Activated naive CD8-positive, alpha-beta T cell treated with anti-CD3 and anti-CD28 coated beads, Interleukin-2, amount 10 ng/mL, durations not matched to agents 7 days and 5 days (primary cell): Measurements from ENCODE around the gene ROBO1. TPM values are rescaled to one million over a fixed set of nuclear protein-coding genes. Genes with fewer than 3 reads are reported as not detected.

Experiments
- ATAC-seq: fragments of 150-1000 bp; cut with Tn5 transposase; one replicate; pipeline ENCODE4 v1.10.0; 2021; ENCODE audit warnings: low read depth, moderate library complexity
- POLR2A ChIA-PET: fragments of 350-600 bp; sonication (Branson Sonifier 250); formaldehyde crosslinking; loops from one replicate; lab custom pipeline; 2021; ENCODE audit warnings: antibody characterized with exemption; lab: Charles Lee
- DNase-seq: peaks from one replicate; pipeline ENCODE4 v3.0.0; 2021
- H3K27ac Mint-ChIP-seq: one replicate; pipeline ENCODE4 v1.8.0; 2022; ENCODE audit warnings: mild to moderate bottlenecking, mixed read lengths
- H3K27me3 Mint-ChIP-seq: one replicate; pipeline ENCODE4 v1.8.0; 2022; ENCODE audit warnings: mild to moderate bottlenecking, moderate library complexity, mixed read lengths
- H3K36me3 Mint-ChIP-seq: one replicate; pipeline ENCODE4 v1.8.0; 2021; ENCODE audit warnings: mild to moderate bottlenecking, mixed read lengths
- H3K4me1 Mint-ChIP-seq: one replicate; pipeline ENCODE4 v1.8.0; 2021; ENCODE audit warnings: mixed read lengths
- H3K4me3 Mint-ChIP-seq: one replicate; pipeline ENCODE4 v1.8.0; 2022; ENCODE audit warnings: mild to moderate bottlenecking, moderate library complexity, mixed read lengths
- H3K9me3 Mint-ChIP-seq: one replicate; pipeline ENCODE4 v1.8.0; 2021; ENCODE audit warnings: mixed read lengths
- total RNA-seq, 2 experiments: library from RNA; stranded (reverse); gene quantifications; one replicate each; pipeline ENCODE4 v1.2.3, GENCODE V29; 2021

The ROBO1 gene
- total RNA-seq, 2 experiments from 2014 or later = 5.3 to 5.4 TPM

- H3K27ac Mint-ChIP-seq = no peak overlapping the region
- H3K4me1 Mint-ChIP-seq = no peaks in the 10 kb centered on the region
- POLR2A ChIA-PET = no interaction called here
- no peak for ATAC-seq
- no peak overlapping the region for H3K4me3 Mint-ChIP-seq
- DNase-seq = no peak
- no peaks in the 10 kb centered on the region for H3K27me3 Mint-ChIP-seq
- H3K36me3 Mint-ChIP-seq = no peaks in the 10 kb centered on the region
- H3K9me3 Mint-ChIP-seq = no peaks in the 10 kb centered on the region
Observed at GRCh38 chr3:78647726-78648125, 1120.1 kb downstream of the ROBO1 start.

- no peak for DNase-seq
- ATAC-seq = no peak
- POLR2A ChIA-PET = no interaction called here
Observed at GRCh38 chr3:78645628-78646310, 1122.0 kb downstream of the ROBO1 start.

GRCh38 chr3:78644847-78645246 is 1123.0 kb downstream of the ROBO1 start:
- ATAC-seq = no peak
- no peaks in the 10 kb centered on the region for H3K36me3 Mint-ChIP-seq
- POLR2A ChIA-PET = no interaction called here
- H3K4me3 Mint-ChIP-seq = no peak overlapping the region
- no peak overlapping the region for H3K27ac Mint-ChIP-seq
- H3K9me3 Mint-ChIP-seq = no peaks in the 10 kb centered on the region
- H3K4me1 Mint-ChIP-seq = no peaks in the 10 kb centered on the region
- no peaks in the 10 kb centered on the region for H3K27me3 Mint-ChIP-seq
- DNase-seq = no peak

More at GRCh38 chr3:78645628-78646310, 1122.0 kb downstream of the ROBO1 start:
- H3K4me1 Mint-ChIP-seq = no peaks in the 10 kb centered on the region
- no peaks in the 10 kb centered on the region for H3K9me3 Mint-ChIP-seq
- H3K36me3 Mint-ChIP-seq = no peaks in the 10 kb centered on the region
- H3K4me3 Mint-ChIP-seq = no peak overlapping the region
- H3K27me3 Mint-ChIP-seq = no peaks in the 10 kb centered on the region
- H3K27ac Mint-ChIP-seq = no peak overlapping the region

- no peaks in the 10 kb centered on the region for H3K27me3 Mint-ChIP-seq
- ATAC-seq (no peak), DNase-seq (no peak)
- H3K9me3 Mint-ChIP-seq = no peaks in the 10 kb centered on the region
- H3K4me3 Mint-ChIP-seq = no peak overlapping the region
- H3K27ac Mint-ChIP-seq = no peak overlapping the region
- POLR2A ChIA-PET = no interaction called here
- no peaks in the 10 kb centered on the region for H3K4me1 Mint-ChIP-seq
- H3K36me3 Mint-ChIP-seq = no peaks in the 10 kb centered on the region
Observed at GRCh38 chr3:78642226-78643035, 1125.4 kb downstream of the ROBO1 start.

GRCh38 chr3:78641703-78642102 is 1126.1 kb downstream of the ROBO1 start:
- H3K27ac Mint-ChIP-seq = no peak overlapping the region
- no peaks in the 10 kb centered on the region for H3K4me1 Mint-ChIP-seq
- POLR2A ChIA-PET = no interaction called here
- H3K9me3 Mint-ChIP-seq = no peaks in the 10 kb centered on the region
- DNase-seq (no peak), ATAC-seq (no peak)
- no peak overlapping the region for H3K4me3 Mint-ChIP-seq
- H3K36me3 Mint-ChIP-seq = no peaks in the 10 kb centered on the region
- no peaks in the 10 kb centered on the region for H3K27me3 Mint-ChIP-seq

GRCh38 chr3:78634316-78634715 is 1133.5 kb downstream of the ROBO1 start:
- H3K9me3 Mint-ChIP-seq = no peaks in the 10 kb centered on the region
- no peaks in the 10 kb centered on the region for H3K36me3 Mint-ChIP-seq
- H3K4me1 Mint-ChIP-seq = no peaks in the 10 kb centered on the region
- H3K27ac Mint-ChIP-seq = no peak overlapping the region
- H3K27me3 Mint-ChIP-seq = no peaks in the 10 kb centered on the region
- DNase-seq (no peak), ATAC-seq (no peak)
- H3K4me3 Mint-ChIP-seq = no peak overlapping the region
- POLR2A ChIA-PET = no interaction called here

GRCh38 chr3:78633626-78634025 is 1134.2 kb downstream of the ROBO1 start:
- POLR2A ChIA-PET = no interaction called here
- no peaks in the 10 kb centered on the region for H3K9me3 Mint-ChIP-seq
- no peaks in the 10 kb centered on the region for H3K4me1 Mint-ChIP-seq
- DNase-seq = no peak
- no peaks in the 10 kb centered on the region for H3K36me3 Mint-ChIP-seq
- no peak overlapping the region for H3K4me3 Mint-ChIP-seq
- no peaks in the 10 kb centered on the region for H3K27me3 Mint-ChIP-seq
- ATAC-seq = no peak
- H3K27ac Mint-ChIP-seq = no peak overlapping the region

GRCh38 chr3:78632925-78633553 is 1134.8 kb downstream of the ROBO1 start:
- Mint-ChIP-seq H3K36me3 (no peaks in the 10 kb centered on the region), H3K27ac (no peak overlapping the region), H3K4me3 (no peak overlapping the region), H3K27me3 (no peaks in the 10 kb centered on the region), H3K9me3 (no peaks in the 10 kb centered on the region), H3K4me1 (no peaks in the 10 kb centered on the region)
- DNase-seq (no peak), ATAC-seq (no peak)
- POLR2A ChIA-PET = no interaction called here

- no peaks in the 10 kb centered on the region for H3K9me3 Mint-ChIP-seq
- H3K27me3 Mint-ChIP-seq = no peaks in the 10 kb centered on the region
- H3K27ac Mint-ChIP-seq = no peak overlapping the region
- POLR2A ChIA-PET = no interaction called here
- ATAC-seq (no peak), DNase-seq (no peak)
- H3K36me3 Mint-ChIP-seq = no peaks in the 10 kb centered on the region
- H3K4me1 Mint-ChIP-seq = no peaks in the 10 kb centered on the region
- H3K4me3 Mint-ChIP-seq = no peak overlapping the region
Observed at GRCh38 chr3:78629544-78629943, 1138.3 kb downstream of the ROBO1 start.

GRCh38 chr3:78621061-78621716 is 1146.6 kb downstream of the ROBO1 start:
- Mint-ChIP-seq H3K4me3 (no peak overlapping the region), H3K27me3 (no peaks in the 10 kb centered on the region), H3K4me1 (no peaks in the 10 kb centered on the region), H3K9me3 (no peaks in the 10 kb centered on the region), H3K27ac (no peak overlapping the region), H3K36me3 (no peaks in the 10 kb centered on the region)
- POLR2A ChIA-PET = no interaction called here
- ATAC-seq (no peak), DNase-seq (no peak)

- H3K4me3 Mint-ChIP-seq = no peak overlapping the region
- no peaks in the 10 kb centered on the region for H3K27me3 Mint-ChIP-seq
- H3K27ac Mint-ChIP-seq = no peak overlapping the region
- POLR2A ChIA-PET = no interaction called here
- no peaks in the 10 kb centered on the region for H3K36me3 Mint-ChIP-seq
- H3K9me3 Mint-ChIP-seq = no peaks in the 10 kb centered on the region
- H3K4me1 Mint-ChIP-seq = no peaks in the 10 kb centered on the region
- no peak for ATAC-seq
- no peak for DNase-seq
Observed at GRCh38 chr3:78614486-78614885, 1153.3 kb downstream of the ROBO1 start.

GRCh38 chr3:78613421-78613879 is 1154.3 kb downstream of the ROBO1 start:
- ATAC-seq = no peak
- Mint-ChIP-seq H3K36me3 (no peaks in the 10 kb centered on the region), H3K27ac (no peak overlapping the region), H3K4me3 (no peak overlapping the region), H3K4me1 (no peaks in the 10 kb centered on the region), H3K27me3 (no peaks in the 10 kb centered on the region), H3K9me3 (no peaks in the 10 kb centered on the region)
- POLR2A ChIA-PET = no interaction called here
- no peak for DNase-seq

- Mint-ChIP-seq H3K27me3 (no peaks in the 10 kb centered on the region), H3K9me3 (no peaks in the 10 kb centered on the region), H3K27ac (no peak overlapping the region), H3K4me1 (no peaks in the 10 kb centered on the region), H3K4me3 (no peak overlapping the region), H3K36me3 (no peaks in the 10 kb centered on the region)
- DNase-seq (no peak), ATAC-seq (no peak)
- POLR2A ChIA-PET = no interaction called here
Observed at GRCh38 chr3:78611278-78611677, 1156.5 kb downstream of the ROBO1 start.
